Measurements from ENCODE around the gene SLAMF9.

Gene SLAMF9

GRCh38 chr1:159953536-159954515 lies at the start of gene SLAMF9:
TSS of gene SLAMF9 (minus strand) at chr1:159954237. CDS start at chr1:159954137, 100 bp downstream.
- FAIRE-seq = no peak

GRCh38 chr1:160001440-160001839 lies 47.4 kb upstream of the SLAMF9 start:
- FAIRE-seq = no peak

GRCh38 chr1:159999204-159999603 lies 45.2 kb upstream of the SLAMF9 start:
- no peak for FAIRE-seq

GRCh38 chr1:159996653-159997052 lies 42.6 kb upstream of the SLAMF9 start:
- no peak for FAIRE-seq

- FAIRE-seq = no peak
Observed at GRCh38 chr1:159994896-159995295, 40.9 kb upstream of the SLAMF9 start.

GRCh38 chr1:159993911-159994310 lies 39.9 kb upstream of the SLAMF9 start:
- no peak for FAIRE-seq

GRCh38 chr1:159992161-159992560 lies 38.1 kb upstream of the SLAMF9 start:
- no peak for FAIRE-seq

- no peak for FAIRE-seq
Observed at GRCh38 chr1:159991513-159991912, 37.5 kb upstream of the SLAMF9 start.

- no peak for FAIRE-seq
Observed at GRCh38 chr1:159990005-159990404, 36.0 kb upstream of the SLAMF9 start.

- no peak for FAIRE-seq
Observed at GRCh38 chr1:159989581-159989980, 35.5 kb upstream of the SLAMF9 start.

- no peak for FAIRE-seq
Observed at GRCh38 chr1:159988006-159988405, 34.0 kb upstream of the SLAMF9 start.

- no peak for FAIRE-seq
Observed at GRCh38 chr1:159987186-159987585, 33.1 kb upstream of the SLAMF9 start.

GRCh38 chr1:159986531-159986930 lies 32.5 kb upstream of the SLAMF9 start:
- no peak for FAIRE-seq

GRCh38 chr1:159986093-159986492 lies 32.1 kb upstream of the SLAMF9 start:
- FAIRE-seq = no peak

GRCh38 chr1:159985473-159985872 lies 31.4 kb upstream of the SLAMF9 start:
- no peak for FAIRE-seq

- no peak for FAIRE-seq
Observed at GRCh38 chr1:159983681-159984080, 29.6 kb upstream of the SLAMF9 start.

GRCh38 chr1:159982280-159982679 lies 28.2 kb upstream of the SLAMF9 start:
- no peak for FAIRE-seq

- no peak for FAIRE-seq
Observed at GRCh38 chr1:159981351-159982055, 27.5 kb upstream of the SLAMF9 start.

GRCh38 chr1:159980786-159981185 lies 26.7 kb upstream of the SLAMF9 start:
- FAIRE-seq = no peak

GRCh38 chr1:159980076-159980475 lies 26.0 kb upstream of the SLAMF9 start:
- FAIRE-seq = no peak

- FAIRE-seq = no peak
Observed at GRCh38 chr1:159979257-159979656, 25.2 kb upstream of the SLAMF9 start.

GRCh38 chr1:159978107-159978398 lies 24.0 kb upstream of the SLAMF9 start:
- FAIRE-seq = no peak

GRCh38 chr1:159977364-159978106 lies 23.5 kb upstream of the SLAMF9 start:
- FAIRE-seq = no peak
